ENCODE results near the gene CMTM8. TPM values are rescaled to one million over a fixed set of nuclear protein-coding genes. Genes with fewer than 3 reads are reported as not detected.

The CMTM8 gene
- total RNA-seq, result 1.0 and 1.5 TPM in 2 replicates

GRCh38 chr3:32238453-32239306 lies at the start of gene CMTM8:
Gene CMTM8, plus strand, starts transcription at chr3:32238680. Its CDS starts 293 bp downstream, at chr3:32238973.

DNA sequence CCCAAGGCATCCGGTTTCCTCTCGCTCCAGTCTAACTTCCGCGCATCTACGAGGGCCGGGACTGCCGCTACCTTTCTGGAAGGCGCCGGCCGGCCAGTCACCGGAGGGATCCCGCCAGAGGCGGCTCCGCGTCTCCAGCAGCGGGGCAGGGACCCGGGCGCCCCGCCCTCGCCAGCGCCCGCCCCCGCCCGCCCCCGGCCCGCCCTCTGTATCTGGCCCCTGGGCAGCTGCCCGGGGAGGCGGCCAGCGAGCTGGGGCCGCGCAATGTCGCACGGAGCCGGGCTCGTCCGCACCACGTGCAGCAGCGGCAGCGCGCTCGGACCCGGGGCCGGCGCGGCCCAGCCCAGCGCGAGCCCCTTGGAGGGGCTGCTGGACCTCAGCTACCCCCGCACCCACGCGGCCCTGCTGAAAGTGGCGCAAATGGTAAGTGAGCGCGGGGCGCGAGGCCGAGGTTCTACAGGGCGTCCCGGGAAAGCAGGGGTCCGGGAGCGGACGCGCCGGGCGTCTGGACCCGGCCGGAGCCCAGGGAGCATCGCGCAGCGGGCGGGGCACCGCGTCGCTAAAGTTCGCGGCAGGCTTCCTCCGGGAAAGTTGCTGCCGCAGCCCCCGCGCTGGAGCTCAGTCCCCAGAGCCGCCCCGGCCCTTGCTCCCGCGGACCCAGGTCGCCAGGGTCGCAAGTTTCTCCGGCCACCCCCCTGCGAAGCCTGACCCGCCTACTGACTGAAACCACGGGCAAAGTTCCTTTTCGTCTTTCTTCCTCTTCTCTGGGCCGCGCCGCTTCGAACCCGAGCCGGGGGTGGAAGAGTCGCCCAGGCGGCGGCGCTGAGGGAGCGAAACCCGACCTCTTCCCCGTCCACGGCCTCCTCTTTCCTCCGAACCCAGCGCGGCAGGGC lies 153.4 kb downstream of the CMTM8 start, which contains the start of gene CMTM7:
Gene CMTM7 (plus strand): TSS at position 211 of the 893 bp plus-strand sequence. CDS start 54 bp downstream, at position 265.

Other genes with a start within 250 kb of the CMTM8 start
- gene GPD1L, start 132.1 kb upstream of the CMTM8 start, total RNA-seq, result 7.7 and 10.1 TPM in 2 replicates
- 15.5 and 15.9 TPM in 2 replicates for gene CMTM7, start 153.2 kb downstream of the CMTM8 start, total RNA-seq